NT2/D1 (cell line): Measurements from ENCODE around the gene NR1H3.
"Not testable (repeated sequence)": the region's sequence is repeated elsewhere in the genome, so short reads cannot be mapped to it uniquely, and the experiment has no call there.

Experiments used
- DNase-seq: peaks from one replicate; pipeline ENCODE4 v3.0.0-alpha.2; 2011; ENCODE audit warnings: low read depth, low spot score
- H3K27me3 ChIP-seq: 2 replicates; pipeline ENCODE4 v1.6.0; 2011; ENCODE audit warnings: mild to moderate bottlenecking; ENCODE audit not compliant: insufficient read length, insufficient read depth
- H3K36me3 ChIP-seq: 2 replicates; pipeline ENCODE4 v1.6.1; 2011; ENCODE audit warnings: mild to moderate bottlenecking, low read length, mixed read lengths; ENCODE audit not compliant: insufficient read depth, insufficient read length
- H3K4me1 ChIP-seq: 2 replicates; pipeline ENCODE4 v1.5.1; 2011; ENCODE audit not compliant: insufficient read depth, insufficient read length
- H3K4me3 ChIP-seq: 2 replicates; pipeline ENCODE4 v1.5.1; 2011; ENCODE audit warnings: low read depth; ENCODE audit not compliant: insufficient read length
- H3K9ac ChIP-seq: 2 replicates; pipeline ENCODE4 v1.6.0; 2011; ENCODE audit warnings: low read depth; ENCODE audit not compliant: insufficient read length
- H3K9me3 ChIP-seq: 2 replicates; pipeline ENCODE4 v1.5.1; 2011; ENCODE audit warnings: mild to moderate bottlenecking, low read length; ENCODE audit not compliant: insufficient read depth
- SUZ12 ChIP-seq: IDR thresholded peaks from 2 replicates; pipeline ENCODE4 v1.6.1; 2011; ENCODE audit not compliant: insufficient read length, insufficient read depth; ENCODE audit errors: extremely low read depth
- YY1 ChIP-seq: IDR thresholded peaks from 2 replicates; pipeline ENCODE4 v1.6.1; 2011; ENCODE audit not compliant: insufficient read length, insufficient read depth
- ZNF274 ChIP-seq: IDR thresholded peaks from 2 replicates; pipeline ENCODE4 v1.6.1; 2011; ENCODE audit warnings: mild to moderate bottlenecking, low read depth, low read length

NR1H3 gene

DNA sequence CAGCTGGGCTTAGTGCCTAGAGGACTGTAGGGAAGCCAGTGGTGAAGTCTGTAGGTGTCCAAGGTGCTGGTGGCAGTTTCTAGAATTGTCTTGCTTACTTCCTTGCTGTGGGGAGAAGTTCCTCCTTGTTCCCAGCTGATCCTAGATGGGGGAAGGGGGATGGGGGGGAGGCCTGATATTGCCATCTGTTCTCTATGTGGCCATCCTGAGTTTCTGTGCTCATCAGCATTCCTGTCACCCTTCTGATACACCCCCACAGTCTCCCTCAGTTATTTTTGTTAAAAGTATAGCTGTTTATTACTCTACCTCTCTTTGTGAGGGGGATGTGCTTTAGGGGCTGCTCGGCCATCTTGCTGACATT lies 48.7 kb downstream of the NR1H3 start:
- H3K9me3 ChIP-seq: peaks cover 17% of the 10 kb centered on the region
- TF ChIP-seq SUZ12 (no peak), ZNF274 (no peak), YY1 (no peak)
- H3K9ac ChIP-seq: no peak overlapping the region
- no peak for DNase-seq
- H3K36me3 ChIP-seq: peaks cover 49% of the 10 kb centered on the region
- H3K4me1 ChIP-seq: peaks cover 9% of the 10 kb centered on the region
- no peaks in the 10 kb centered on the region for H3K27me3 ChIP-seq
- no peak overlapping the region for H3K4me3 ChIP-seq

DNA sequence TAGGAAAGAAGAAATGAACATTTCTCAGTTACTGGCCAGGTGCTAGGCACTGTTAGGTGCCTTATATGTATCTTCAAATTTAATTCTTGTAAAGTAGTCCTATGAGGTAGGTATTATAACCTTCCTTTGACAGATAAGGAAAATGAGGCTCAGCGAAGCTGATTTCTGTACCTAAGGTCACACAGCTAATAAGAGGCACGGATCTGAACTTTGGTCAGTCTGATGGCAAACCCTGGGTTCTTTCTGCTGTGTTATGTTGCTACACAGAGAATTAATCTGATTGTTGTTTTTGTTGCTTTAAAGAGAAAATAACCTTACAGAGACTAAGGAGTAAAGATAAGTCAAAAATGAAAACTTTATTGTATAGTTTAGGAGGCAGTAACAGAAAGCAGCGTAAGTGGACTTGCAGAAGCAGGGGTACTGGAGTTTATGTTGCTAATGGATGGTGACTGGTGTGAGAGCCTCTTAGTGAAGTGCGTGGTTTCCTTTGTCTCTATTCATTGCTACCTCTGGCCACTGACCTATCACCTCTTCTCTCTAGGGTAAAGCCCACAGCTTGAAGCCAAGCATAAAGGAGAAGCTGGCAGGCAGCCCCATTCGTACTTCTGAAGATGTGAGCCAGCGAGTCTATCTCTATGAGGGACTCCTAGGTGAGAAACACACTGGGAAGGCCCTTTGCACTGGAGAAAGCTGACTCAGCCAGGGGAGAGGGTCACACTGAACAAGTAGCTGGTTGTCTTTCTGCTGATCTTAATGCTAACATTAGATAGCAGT lies 50.4 kb downstream of the NR1H3 start:
- Histone ChIP-seq H3K9ac (no peak overlapping the region), H3K4me1 (peaks cover 9% of the 10 kb centered on the region), H3K9me3 (peaks cover 4% of the 10 kb centered on the region; the same call in 1 of the 2 replicates), H3K27me3 (no peaks in the 10 kb centered on the region), H3K36me3 (peaks cover 57% of the 10 kb centered on the region), H3K4me3 (no peak overlapping the region)
- TF ChIP-seq SUZ12 (no peak), YY1 (no peak), ZNF274 (no peak)
- DNase-seq: peak; percentile 40

DNA sequence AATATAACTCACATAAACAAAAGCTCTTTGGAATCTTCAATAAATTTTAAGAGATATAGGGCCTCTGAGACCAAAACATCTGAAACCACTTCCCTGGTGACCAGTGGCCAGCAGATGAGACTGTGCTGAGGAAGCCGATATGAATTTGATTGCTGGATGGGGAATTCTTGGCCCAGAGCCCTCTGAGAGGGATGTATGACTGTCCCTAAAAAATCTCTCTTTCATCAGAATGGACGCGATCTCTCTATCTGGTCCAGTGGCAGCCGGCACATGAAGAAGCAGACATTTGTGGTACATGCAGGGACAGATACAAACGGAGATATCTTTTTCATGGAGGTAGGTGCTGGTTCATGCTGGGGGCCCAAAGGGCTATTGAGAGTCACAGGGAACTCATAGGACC lies 57.2 kb downstream of the NR1H3 start:
- TF ChIP-seq SUZ12: no peak
- peaks cover 51% of the 10 kb centered on the region for H3K36me3 ChIP-seq
- H3K27me3 ChIP-seq: no peaks in the 10 kb centered on the region
- no peaks in the 10 kb centered on the region for H3K4me1 ChIP-seq
- no peak overlapping the region for H3K9ac ChIP-seq
- DNase-seq: no peak
- no peak overlapping the region for H3K4me3 ChIP-seq
- no peaks in the 10 kb centered on the region for H3K9me3 ChIP-seq

DNA sequence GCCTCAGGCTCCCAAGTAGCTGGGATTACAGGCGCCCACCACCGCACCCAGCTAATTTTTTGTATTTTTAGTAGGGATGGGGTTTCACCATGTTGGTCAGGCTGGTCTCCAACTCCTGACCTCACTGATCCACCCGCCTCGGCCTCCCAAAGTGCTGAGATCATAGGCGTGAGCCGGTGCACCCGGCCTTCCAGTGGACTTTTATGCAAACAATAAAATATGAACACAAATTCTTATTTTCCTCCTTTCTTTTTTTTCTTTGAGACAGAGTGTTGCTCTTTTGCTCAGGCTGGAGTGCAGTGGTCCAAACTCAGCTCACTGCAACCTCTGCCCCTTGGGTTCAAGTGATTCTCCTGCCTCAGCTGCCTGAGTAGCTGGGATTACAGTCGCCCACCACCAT lies 58.7 kb downstream of the NR1H3 start:
- not testable (repeated sequence) for H3K27me3 ChIP-seq, H3K9ac ChIP-seq
- H3K36me3 ChIP-seq: peaks cover 46% of the 10 kb centered on the region

DNA sequence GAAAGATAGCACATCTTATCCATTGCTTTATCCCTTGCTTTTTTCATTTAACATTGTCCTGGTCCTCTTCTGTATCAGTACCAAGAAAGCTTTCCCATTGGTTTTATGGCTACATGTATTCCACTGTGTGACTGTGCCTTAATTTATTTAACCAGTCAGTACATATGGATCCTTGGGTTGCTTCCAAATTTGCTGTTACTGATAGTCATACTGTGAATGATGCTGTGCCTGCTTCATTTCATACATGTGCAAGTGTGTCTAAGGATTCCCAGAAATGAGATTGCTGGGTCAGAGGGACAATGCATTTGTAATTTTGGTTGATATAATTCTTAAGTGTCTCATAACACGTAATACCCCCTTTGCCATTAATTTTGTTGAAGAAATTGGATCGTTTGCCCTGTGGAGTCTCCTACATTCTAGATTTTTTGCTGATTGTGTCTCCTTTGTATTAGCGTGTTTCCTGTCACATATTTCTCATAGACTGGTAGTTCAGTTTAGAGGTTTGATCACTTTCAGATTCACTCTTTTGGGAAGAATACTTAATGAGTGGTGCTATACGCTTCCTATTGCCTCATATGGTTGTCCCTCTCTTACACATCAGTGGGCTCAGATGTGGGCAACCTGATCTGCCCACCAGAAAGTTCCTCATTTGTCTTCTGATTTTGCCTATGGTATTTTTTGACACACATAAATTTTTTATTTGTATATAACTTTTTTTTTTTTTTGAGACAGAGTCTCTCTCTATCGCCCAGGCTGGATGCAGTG lies 59.5 kb downstream of the NR1H3 start:
- no peak for TF ChIP-seq SUZ12
- no peak for DNase-seq

More for the DNA sequence above, 58.7 kb downstream of the NR1H3 start:
- H3K4me1 ChIP-seq, H3K4me3 ChIP-seq, H3K9me3 ChIP-seq, DNase-seq: not testable (repeated sequence)

DNA sequence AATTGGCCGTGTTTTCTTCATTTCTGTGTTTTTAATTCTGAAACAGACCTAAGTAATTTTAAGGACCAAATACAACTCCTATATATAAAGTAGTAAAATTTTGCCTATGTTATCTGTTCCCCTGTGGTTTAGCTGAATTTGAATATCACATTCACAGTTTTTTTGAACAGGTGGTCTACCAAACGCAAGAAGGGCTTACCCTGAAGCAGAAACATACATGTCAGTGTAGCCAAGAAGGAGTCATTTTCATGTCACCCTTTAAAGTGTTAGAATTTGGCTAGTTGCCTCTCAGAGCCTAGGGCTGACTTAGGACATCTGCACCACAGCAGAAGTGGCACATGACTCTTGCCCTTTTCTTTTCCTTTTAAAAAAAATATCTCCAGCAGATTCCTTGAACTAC lies 60.4 kb downstream of the NR1H3 start:
- H3K4me1 ChIP-seq: no peaks in the 10 kb centered on the region
- no peak overlapping the region for H3K9ac ChIP-seq
- no peak overlapping the region for H3K4me3 ChIP-seq
- H3K36me3 ChIP-seq: peaks cover 40% of the 10 kb centered on the region
- H3K27me3 ChIP-seq: no peaks in the 10 kb centered on the region
- DNase-seq: no peak
- TF ChIP-seq ZNF274 (no peak), YY1 (no peak), SUZ12 (no peak)
- no peaks in the 10 kb centered on the region for H3K9me3 ChIP-seq

More for the DNA sequence above, 59.5 kb downstream of the NR1H3 start:
- Histone ChIP-seq H3K27me3 (no peaks in the 10 kb centered on the region), H3K9ac (no peak overlapping the region), H3K9me3 (no peaks in the 10 kb centered on the region), H3K36me3 (peaks cover 46% of the 10 kb centered on the region), H3K4me1 (no peaks in the 10 kb centered on the region), H3K4me3 (no peak overlapping the region)
